Measurements from ENCODE around the gene NELFCD. TPM values are rescaled to one million over a fixed set of nuclear protein-coding genes. Genes with fewer than 3 reads are reported as not detected.

NELFCD gene
- polyA plus RNA-seq, 1 donor from 2014 or later = 88.7 TPM

DNA sequence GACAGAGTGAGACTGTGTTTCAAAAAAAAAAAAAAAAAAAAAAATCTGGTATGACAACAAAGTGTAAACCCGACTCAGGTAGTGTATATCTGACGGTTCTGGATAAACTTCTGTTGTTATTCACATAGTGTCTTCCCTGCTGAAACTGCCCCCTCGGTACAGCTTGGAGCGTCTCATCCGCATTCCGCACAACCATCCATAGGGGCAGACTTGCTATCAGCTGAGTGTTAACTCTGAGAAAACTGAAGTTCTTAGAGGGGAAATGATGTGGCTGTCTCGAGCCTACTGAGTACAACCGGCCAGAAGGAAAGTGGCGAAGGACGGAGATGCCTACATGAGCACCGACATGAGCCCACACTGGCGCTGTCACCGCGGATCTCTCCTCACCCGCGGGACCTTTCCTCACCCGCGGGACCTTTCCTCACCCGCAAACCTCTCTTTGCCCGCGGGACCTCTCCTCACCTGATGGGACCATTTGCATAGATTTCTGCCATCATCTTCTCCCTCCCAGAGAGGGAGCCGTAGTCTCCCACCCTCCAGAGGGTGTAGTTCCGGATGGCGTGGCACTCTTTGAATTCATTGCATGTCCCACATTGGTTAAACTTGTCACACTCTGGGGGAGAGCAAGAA, 16.2 kb downstream of the NELFCD start:
- Histone ChIP-seq H3K79me2 (replicated peaks; ENCODE audit: insufficient read depth, low read length) (no peaks in the 10 kb centered on the region), H3K9me2 (ENCODE audit: insufficient read depth, low read length) (no peaks in the 10 kb centered on the region), H3K27ac (ENCODE audit: low read length) (peak overlapping the region; percentile 31), H3K36me3 (ENCODE audit: insufficient read depth, low read length) (peaks cover 6% of the 10 kb centered on the region), H3K9ac (ENCODE audit: low read length) (no peak overlapping the region), H3K27me3 (ENCODE audit: insufficient read depth, low read depth, low read length) (no peaks in the 10 kb centered on the region), H3K9me3 (ENCODE audit: low read length) (no peaks in the 10 kb centered on the region), H3K4me3 (ENCODE audit: low read length) (no peak overlapping the region), H3F3A (ENCODE audit: insufficient read depth, low read length, poor library complexity, severe bottlenecking) (no peaks in the 10 kb centered on the region), H4K20me1 (ENCODE audit: insufficient read depth) (no peaks in the 10 kb centered on the region), H3K4me2 (ENCODE audit: low read length) (no peak overlapping the region), H2AFZ (ENCODE audit: low read depth, low read length) (no peak overlapping the region)
- TF ChIP-seq, protein P1, sequence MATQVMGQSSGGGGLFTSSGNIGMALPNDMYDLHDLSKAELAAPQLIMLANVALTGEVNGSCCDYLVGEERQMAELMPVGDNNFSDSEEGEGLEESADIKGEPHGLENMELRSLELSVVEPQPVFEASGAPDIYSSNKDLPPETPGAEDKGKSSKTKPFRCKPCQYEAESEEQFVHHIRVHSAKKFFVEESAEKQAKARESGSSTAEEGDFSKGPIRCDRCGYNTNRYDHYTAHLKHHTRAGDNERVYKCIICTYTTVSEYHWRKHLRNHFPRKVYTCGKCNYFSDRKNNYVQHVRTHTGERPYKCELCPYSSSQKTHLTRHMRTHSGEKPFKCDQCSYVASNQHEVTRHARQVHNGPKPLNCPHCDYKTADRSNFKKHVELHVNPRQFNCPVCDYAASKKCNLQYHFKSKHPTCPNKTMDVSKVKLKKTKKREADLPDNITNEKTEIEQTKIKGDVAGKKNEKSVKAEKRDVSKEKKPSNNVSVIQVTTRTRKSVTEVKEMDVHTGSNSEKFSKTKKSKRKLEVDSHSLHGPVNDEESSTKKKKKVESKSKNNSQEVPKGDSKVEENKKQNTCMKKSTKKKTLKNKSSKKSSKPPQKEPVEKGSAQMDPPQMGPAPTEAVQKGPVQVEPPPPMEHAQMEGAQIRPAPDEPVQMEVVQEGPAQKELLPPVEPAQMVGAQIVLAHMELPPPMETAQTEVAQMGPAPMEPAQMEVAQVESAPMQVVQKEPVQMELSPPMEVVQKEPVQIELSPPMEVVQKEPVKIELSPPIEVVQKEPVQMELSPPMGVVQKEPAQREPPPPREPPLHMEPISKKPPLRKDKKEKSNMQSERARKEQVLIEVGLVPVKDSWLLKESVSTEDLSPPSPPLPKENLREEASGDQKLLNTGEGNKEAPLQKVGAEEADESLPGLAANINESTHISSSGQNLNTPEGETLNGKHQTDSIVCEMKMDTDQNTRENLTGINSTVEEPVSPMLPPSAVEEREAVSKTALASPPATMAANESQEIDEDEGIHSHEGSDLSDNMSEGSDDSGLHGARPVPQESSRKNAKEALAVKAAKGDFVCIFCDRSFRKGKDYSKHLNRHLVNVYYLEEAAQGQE (IDR thresholded peaks at IDR 0.05; ENCODE audit: borderline replicate concordance) = no peak
- TF ChIP-seq MXI1 (conservative IDR thresholded peaks at IDR 0.05; ENCODE audit: poor library complexity, severe bottlenecking) = peak; percentile 2

DNA sequence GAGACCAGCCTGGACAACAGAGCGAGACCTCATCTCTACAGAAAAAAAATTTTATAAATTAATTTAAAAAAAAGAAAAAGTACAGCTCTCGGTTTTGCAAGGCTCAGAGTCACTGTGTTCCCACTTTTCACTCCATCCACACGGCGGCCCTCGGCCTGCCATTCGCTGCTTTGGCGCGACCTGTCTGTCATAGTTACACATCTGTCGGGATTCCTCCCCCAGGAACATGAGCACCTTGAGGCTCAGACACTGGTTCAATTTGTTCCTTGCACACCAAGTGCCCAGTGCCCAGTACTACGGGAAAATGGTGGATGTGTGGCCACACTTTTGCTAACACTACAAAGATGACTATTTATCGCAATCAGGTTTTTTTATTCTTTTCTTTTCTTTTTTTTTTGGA, 17.6 kb downstream of the NELFCD start:
- no peaks in the 10 kb centered on the region for H3K79me2 ChIP-seq (replicated peaks; ENCODE audit: insufficient read depth, low read length)
- peaks cover 1% of the 10 kb centered on the region for H3K36me3 ChIP-seq (ENCODE audit: insufficient read depth, low read length)
- H3K27ac ChIP-seq (ENCODE audit: low read length) = no peak overlapping the region
- TF ChIP-seq SMC3 (conservative IDR thresholded peaks at IDR 0.05; ENCODE audit: poor library complexity) = no peak
- TF ChIP-seq, protein P1 (IDR thresholded peaks at IDR 0.05; ENCODE audit: borderline replicate concordance) = no peak
- no peak for TF ChIP-seq EZH2 (IDR thresholded peaks at IDR 0.05; ENCODE audit: borderline replicate concordance, insufficient read depth, low read length, poor library complexity, severe bottlenecking)
- no peak for TF ChIP-seq POLR2AphosphoS5 (IDR thresholded peaks at IDR 0.05)
- TF ChIP-seq EP300 (conservative IDR thresholded peaks at IDR 0.05; ENCODE audit: poor library complexity, severe bottlenecking) = no peak
- no peak for TF ChIP-seq RAD21 (conservative IDR thresholded peaks at IDR 0.05)
- no peaks in the 10 kb centered on the region for H3K9me2 ChIP-seq (ENCODE audit: insufficient read depth, low read length)
- no peaks in the 10 kb centered on the region for H3K27me3 ChIP-seq (ENCODE audit: insufficient read depth, low read depth, low read length)
- no peak overlapping the region for H3K9ac ChIP-seq (ENCODE audit: low read length)
- no peak overlapping the region for H2AFZ ChIP-seq (ENCODE audit: low read depth, low read length)
- no peak overlapping the region for H3K4me2 ChIP-seq (ENCODE audit: low read length)
- no peaks in the 10 kb centered on the region for H3K9me3 ChIP-seq (ENCODE audit: low read length)
- no peak overlapping the region for H3K4me3 ChIP-seq (ENCODE audit: low read length)
- H4K20me1 ChIP-seq (ENCODE audit: insufficient read depth) = no peaks in the 10 kb centered on the region
- H3F3A ChIP-seq (ENCODE audit: insufficient read depth, low read length, poor library complexity, severe bottlenecking) = no peaks in the 10 kb centered on the region
